OCI-LY1 (cell line): Measurements from ENCODE around the gene PRPF18.

Experiments used
- CTCF ChIP-seq: fragments of 200-600 bp; sonication (generic), shearing (Covaris generic); IDR thresholded peaks from 2 replicates; pipeline ENCODE4 v1.5.1; 2017; ENCODE audit warnings: mild to moderate bottlenecking, antibody characterized with exemption, low read length, moderate library complexity, mixed read lengths
- EZH2 ChIP-seq: fragments of 200-600 bp; sonication (generic), shearing (Covaris generic); IDR thresholded peaks from 2 replicates; pipeline ENCODE4 v1.8.0; 2017; ENCODE audit warnings: borderline replicate concordance, mixed run types, mild to moderate bottlenecking, antibody characterized with exemption, low read length, moderate library complexity, mixed read lengths

- TF ChIP-seq CTCF (peak; percentile 30; the same call in 1 of the 2 replicates), EZH2 (no peak)
These were observed 26.8 kb downstream of the PRPF18 start for GRCh38 chr10:13613519-13613918.
